ENCODE measurements around the gene CNBP. TPM values are rescaled to one million over a fixed set of nuclear protein-coding genes. Genes with fewer than 3 reads are reported as not detected.
A peak's percentile ranks its signal among the peaks of the same experiment; 100 is the strongest.

The CNBP gene
- total and polyA plus RNA-seq, 2 of the 13 experiments (the other 11 are each of a cell fraction or from before 2014, with no cell fraction given): 282 to 354 TPM

GRCh38 chr3:129231331-129232119 lies 47.8 kb upstream of the CNBP start (continued):
- TF ChIP-seq ZNF687 (CRISPR knock-in tag; IDR thresholded peaks at IDR 0.05) (peak; percentile 24; the same call in 1 of the 2 replicates), PLRG1 (conservative IDR thresholded peaks at IDR 0.05) (no peak), ZFP91 (CRISPR knock-in tag; IDR thresholded peaks at IDR 0.05; ENCODE audit: borderline replicate concordance) (peak; percentile 62; the same call in 1 of the 2 replicates), CREB1 (IDR thresholded peaks at IDR 0.05) (no peak), CREB1 (CRISPR knock-in tag; IDR thresholded peaks at IDR 0.05) (no peak), AGO2 (optimal IDR thresholded peaks at IDR 0.05; ENCODE audit: low read depth, low read length) (no peak), POGK (CRISPR knock-in tag; conservative IDR thresholded peaks at IDR 0.05) (no peak), MAFK (conservative IDR thresholded peaks at IDR 0.05 in 1 of 2, IDR thresholded peaks at IDR 0.05 in 1 of 2; ENCODE audit: low read length in 2 of 2) (no peak), ZMYM3 (CRISPR knock-in tag; IDR thresholded peaks at IDR 0.05) (peak; percentile 37; the same call in 1 of the 2 replicates), ZNF614 (CRISPR knock-in tag; IDR thresholded peaks at IDR 0.05; ENCODE audit: borderline replicate concordance) (no peak), SMAD9 (CRISPR knock-in tag; IDR thresholded peaks at IDR 0.05) (no peak), FIP1L1 (IDR thresholded peaks at IDR 0.05; ENCODE audit: borderline replicate concordance, insufficient read depth, low read depth, low read length) (no peak), ZNF879 (CRISPR knock-in tag; IDR thresholded peaks at IDR 0.05) (no peak), MIXL1 (CRISPR knock-in tag; IDR thresholded peaks at IDR 0.05) (0 out of 2 replicates have a peak, but pooled peaks have one; percentile 19), BRD4 (CRISPR knock-in tag; IDR thresholded peaks at IDR 0.05) (no peak), SNAPC4 (CRISPR knock-in tag; IDR thresholded peaks at IDR 0.05) (no peak), HMG20B (CRISPR knock-in tag; conservative IDR thresholded peaks at IDR 0.05) (no peak)

All from HepG2 (cell line).